Sigmoid colon (tissue), 3 donors: ENCODE results near the gene CDKN1A.

Source experiments
- CTCF ChIP-seq, 4 experiments: fragments of 450-650 bp in 3 of 4; fragments of 200-600 bp in 1 of 4; IDR thresholded peaks; one replicate each; pipeline ENCODE4 v1.5.1; 2016 to 2019; ENCODE audit warnings: antibody characterized with exemption in 4 of 4, mild to moderate bottlenecking in 3 of 4, moderate library complexity in 2 of 4
- POLR2A ChIP-seq, 2 donors: fragments of 450-650 bp; IDR thresholded peaks; one replicate each; pipeline ENCODE4 v1.6.1; 2016; ENCODE audit warnings: antibody characterized with exemption in 2 of 2, mild to moderate bottlenecking in 2 of 2, moderate library complexity in 2 of 2

GRCh38 chr6:36688739-36689075, 10.2 kb downstream of the CDKN1A start:
- TF ChIP-seq CTCF (IDR thresholded peaks at IDR 0.05) (no peak), POLR2A (IDR thresholded peaks at IDR 0.05) (no peak)
